Measurements from ENCODE around the gene PYGL.

The PYGL gene

GRCh38 chr14:50871228-50871627, 73.1 kb downstream of the PYGL start:
- TF ChIP-seq, protein P1, sequence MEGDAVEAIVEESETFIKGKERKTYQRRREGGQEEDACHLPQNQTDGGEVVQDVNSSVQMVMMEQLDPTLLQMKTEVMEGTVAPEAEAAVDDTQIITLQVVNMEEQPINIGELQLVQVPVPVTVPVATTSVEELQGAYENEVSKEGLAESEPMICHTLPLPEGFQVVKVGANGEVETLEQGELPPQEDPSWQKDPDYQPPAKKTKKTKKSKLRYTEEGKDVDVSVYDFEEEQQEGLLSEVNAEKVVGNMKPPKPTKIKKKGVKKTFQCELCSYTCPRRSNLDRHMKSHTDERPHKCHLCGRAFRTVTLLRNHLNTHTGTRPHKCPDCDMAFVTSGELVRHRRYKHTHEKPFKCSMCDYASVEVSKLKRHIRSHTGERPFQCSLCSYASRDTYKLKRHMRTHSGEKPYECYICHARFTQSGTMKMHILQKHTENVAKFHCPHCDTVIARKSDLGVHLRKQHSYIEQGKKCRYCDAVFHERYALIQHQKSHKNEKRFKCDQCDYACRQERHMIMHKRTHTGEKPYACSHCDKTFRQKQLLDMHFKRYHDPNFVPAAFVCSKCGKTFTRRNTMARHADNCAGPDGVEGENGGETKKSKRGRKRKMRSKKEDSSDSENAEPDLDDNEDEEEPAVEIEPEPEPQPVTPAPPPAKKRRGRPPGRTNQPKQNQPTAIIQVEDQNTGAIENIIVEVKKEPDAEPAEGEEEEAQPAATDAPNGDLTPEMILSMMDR (conservative IDR thresholded peaks at IDR 0.05; ENCODE audit: low read length): no peak
- no peak for DNase-seq (ENCODE audit: low read depth)
- H3K4me3 ChIP-seq (ENCODE audit: low read length): no peak overlapping the region

DNA sequence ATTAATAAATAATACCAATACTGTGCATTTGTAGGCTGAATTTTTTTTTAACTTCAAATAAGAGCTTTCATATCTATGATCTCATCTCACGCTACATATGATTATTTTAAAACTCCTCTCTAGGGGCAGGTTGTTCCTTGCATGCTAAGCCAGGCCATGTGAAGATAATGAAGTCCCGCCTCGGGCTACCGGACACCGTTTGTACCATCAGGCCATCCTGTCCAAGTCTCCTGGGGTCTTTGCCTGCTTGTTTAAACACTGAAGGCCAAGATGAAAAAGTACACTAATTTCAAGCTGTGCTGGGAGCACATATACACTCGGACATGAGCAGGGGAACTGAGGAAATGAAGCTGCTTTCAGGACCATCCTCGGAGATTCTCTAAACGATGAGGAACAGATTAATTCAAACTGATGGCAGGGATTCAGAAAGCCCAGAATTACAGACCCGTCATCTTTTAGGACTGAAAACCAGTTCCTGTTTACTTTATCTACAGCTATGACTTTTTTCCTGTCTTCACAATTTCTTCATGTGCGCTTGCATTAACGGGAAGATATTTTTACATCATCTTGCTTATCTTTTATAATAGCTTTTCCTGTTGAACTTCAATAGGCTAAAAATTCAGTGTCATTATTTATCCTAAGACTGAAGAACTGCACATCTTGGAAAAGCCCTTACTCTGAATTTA, 78.7 kb downstream of the PYGL start:
- DNase-seq (ENCODE audit: low read depth): no peak
- H3K4me3 ChIP-seq (ENCODE audit: low read length): no peak overlapping the region
- TF ChIP-seq, protein P1 (conservative IDR thresholded peaks at IDR 0.05; ENCODE audit: low read length): no peak

DNA sequence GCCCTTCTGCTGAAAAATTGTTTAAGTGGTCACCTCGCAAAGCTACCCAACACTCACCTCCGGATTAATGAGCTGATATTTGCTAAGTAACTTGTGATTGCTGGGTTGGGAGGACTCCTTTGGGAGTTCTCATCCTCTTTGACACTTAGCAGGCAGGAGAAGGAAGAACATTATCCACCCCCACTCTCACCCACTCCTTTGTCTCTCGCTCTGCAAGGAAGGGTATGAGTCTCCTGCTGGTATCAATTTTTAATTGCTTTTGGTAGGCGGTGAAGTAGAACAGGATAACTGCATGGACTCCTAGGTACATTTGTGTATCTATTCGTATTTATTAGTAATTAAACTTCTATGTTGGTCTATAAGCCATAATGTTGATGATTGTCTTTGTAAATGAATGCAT, 79.3 kb downstream of the PYGL start:
- TF ChIP-seq, protein P1 (conservative IDR thresholded peaks at IDR 0.05; ENCODE audit: low read length): no peak
- DNase-seq (ENCODE audit: low read depth): no peak
- no peak overlapping the region for H3K4me3 ChIP-seq (ENCODE audit: low read length)

DNA sequence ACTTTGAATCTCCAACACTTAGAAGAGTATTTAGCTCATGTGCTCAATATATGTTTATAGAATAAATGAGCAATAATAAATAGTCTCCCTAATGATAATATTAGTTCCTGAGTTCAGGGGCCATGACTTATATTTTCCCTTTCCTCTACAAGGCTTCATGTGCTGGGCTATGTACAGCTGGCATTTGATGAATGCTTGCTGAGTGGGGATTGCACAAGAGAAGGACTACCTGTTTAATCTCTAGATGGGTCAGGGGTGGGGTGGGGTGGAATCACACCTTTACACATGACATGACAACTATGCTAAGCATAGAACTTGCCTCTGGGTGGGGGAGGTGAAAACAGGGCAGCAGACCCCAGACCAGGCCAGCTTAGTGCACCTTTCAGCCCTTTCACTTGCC, 80.0 kb downstream of the PYGL start:
- no peak for DNase-seq (ENCODE audit: low read depth)
- TF ChIP-seq, protein P1 (conservative IDR thresholded peaks at IDR 0.05; ENCODE audit: low read length): no peak
- H3K4me3 ChIP-seq (ENCODE audit: low read length): no peak overlapping the region

DNA sequence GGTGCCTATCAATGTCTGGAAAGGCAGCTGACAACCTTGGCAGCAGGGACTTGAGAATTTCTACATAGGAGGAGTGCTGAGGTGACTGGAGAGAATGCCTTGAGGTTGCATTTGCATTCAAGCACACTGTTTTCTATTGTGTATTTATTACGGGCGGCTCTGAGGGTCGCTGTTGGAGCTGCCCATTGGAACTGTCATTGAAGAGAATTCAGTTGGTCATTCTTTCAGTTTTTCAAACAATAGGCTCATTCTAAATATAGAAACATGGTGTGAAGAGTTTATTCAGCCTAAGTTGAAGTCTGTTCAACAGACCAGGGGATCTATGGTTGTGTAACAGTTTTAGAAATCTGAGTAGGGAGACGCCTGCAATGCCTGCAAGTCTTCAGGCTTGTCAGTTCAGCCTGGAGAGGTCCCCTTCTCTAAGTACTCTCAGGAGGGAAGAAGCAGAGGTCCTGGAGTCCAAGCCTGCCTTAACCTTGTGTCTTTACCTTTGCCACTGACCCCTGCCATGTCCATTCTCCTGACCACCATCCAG, 82.2 kb downstream of the PYGL start:
- H3K4me3 ChIP-seq (ENCODE audit: low read length): no peak overlapping the region
- peak; percentile 7 for DNase-seq (ENCODE audit: low read depth)
- TF ChIP-seq, protein P1 (conservative IDR thresholded peaks at IDR 0.05; ENCODE audit: low read length): no peak

- TF ChIP-seq, protein P1 (conservative IDR thresholded peaks at IDR 0.05; ENCODE audit: low read length): peak; percentile 77
- peak; percentile 75 for DNase-seq (ENCODE audit: low read depth)
- H3K4me3 ChIP-seq (ENCODE audit: low read length): peak overlapping the region; percentile 60
Observed at GRCh38 chr14:50860478-50861086, 83.7 kb downstream of the PYGL start.

DNA sequence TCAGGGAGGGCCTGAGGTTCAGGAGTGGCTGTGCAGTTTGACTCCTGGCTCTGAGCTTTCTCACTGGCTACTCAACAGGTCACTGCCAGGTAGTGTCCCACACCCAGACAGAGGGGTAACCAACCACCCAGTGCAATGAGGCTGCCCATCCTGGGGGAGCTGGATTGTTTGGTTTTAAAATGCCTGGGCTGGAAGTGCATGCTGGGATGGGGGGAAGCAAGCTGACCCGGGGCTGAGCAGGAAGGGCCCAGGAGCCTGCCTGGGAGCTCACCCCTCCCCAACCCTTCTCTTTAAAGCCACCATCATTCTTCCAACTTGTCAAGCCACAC, 85.0 kb downstream of the PYGL start:
- TF ChIP-seq, protein P1 (conservative IDR thresholded peaks at IDR 0.05; ENCODE audit: low read length): no peak
- no peak for DNase-seq (ENCODE audit: low read depth)
- H3K4me3 ChIP-seq (ENCODE audit: low read length): peak overlapping the region; percentile 60

Data from AG10803 (cell line).